Parathyroid adenoma (tissue), 2 donors: ENCODE data around the gene LRRC71.

Experiments
- H2AFZ ChIP-seq: fragments of 300-600 bp; sonication (generic); one replicate; pipeline ENCODE4 v1.7.0; 2017; ENCODE audit warnings: antibody characterized with exemption, mild to moderate bottlenecking
- H3K27ac ChIP-seq: fragments of 300-600 bp; sonication (generic); one replicate; pipeline ENCODE4 v1.7.0; 2017
- H3K27me3 ChIP-seq: fragments of 300-600 bp; sonication (generic); one replicate; pipeline ENCODE4 v1.7.0; 2017; ENCODE audit warnings: low read length; ENCODE audit not compliant: control insufficient read depth, insufficient read depth
- H3K36me3 ChIP-seq: fragments of 300-600 bp; sonication (generic); one replicate; pipeline ENCODE4 v1.7.0; 2017; ENCODE audit warnings: low read length; ENCODE audit not compliant: control insufficient read depth, insufficient read depth
- H3K4me1 ChIP-seq: fragments of 300-600 bp; sonication (generic); one replicate; pipeline ENCODE4 v1.7.0; 2017; ENCODE audit warnings: control low read depth
- H3K4me2 ChIP-seq: fragments of 300-600 bp; sonication (generic); one replicate; pipeline ENCODE4 v1.7.0; 2017; ENCODE audit warnings: low read length
- H3K4me3 ChIP-seq: fragments of 300-600 bp; sonication (generic); one replicate; pipeline ENCODE4 v1.7.0; 2017; ENCODE audit warnings: low read depth, low read length
- H3K79me2 ChIP-seq: fragments of 300-600 bp; sonication (generic); one replicate; pipeline ENCODE4 v1.7.0; 2017; ENCODE audit warnings: control low read depth
- H3K9ac ChIP-seq: fragments of 300-600 bp; sonication (generic); one replicate; pipeline ENCODE4 v1.7.0; 2017; ENCODE audit warnings: mild to moderate bottlenecking
- H3K9me3 ChIP-seq: fragments of 300-600 bp; sonication (generic); one replicate; pipeline ENCODE4 v1.7.0; 2017; ENCODE audit warnings: low read length; ENCODE audit not compliant: control insufficient read depth
- TF ChIP-seq, protein P1 (sequence below): fragments of 300-600 bp; sonication (generic); IDR thresholded peaks from one replicate; pipeline ENCODE4 v1.7.0; 2017; ENCODE audit warnings: antibody characterized with exemption, mild to moderate bottlenecking
- donor health status: primary hyperparathyroidism.

LRRC71 gene

DNA sequence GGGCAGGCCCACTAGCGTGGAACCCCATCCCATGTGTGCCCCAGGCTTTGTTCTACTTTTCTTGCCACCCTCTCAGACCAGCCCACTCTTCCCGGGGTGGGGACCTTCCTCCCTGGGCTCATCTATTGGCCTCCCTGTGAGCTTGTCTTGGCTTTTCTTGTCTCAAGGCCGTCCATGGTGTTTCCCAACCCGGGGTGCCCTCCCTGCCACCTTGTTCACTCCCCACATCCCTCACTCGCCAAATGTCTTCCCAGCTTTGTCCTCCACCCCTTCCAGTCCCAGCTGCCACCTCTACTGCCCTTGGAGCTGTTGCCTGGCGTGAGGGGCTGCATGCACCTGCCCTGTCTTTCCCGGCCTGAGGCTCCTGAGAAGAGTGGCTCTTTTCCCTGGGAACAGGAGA is 18.4 kb downstream of the LRRC71 start:
- Histone ChIP-seq H3K9me3 (no peaks in the 10 kb centered on the region), H3K4me1 (no peaks in the 10 kb centered on the region), H3K9ac (no peak overlapping the region), H3K79me2 (no peaks in the 10 kb centered on the region), H3K36me3 (no peaks in the 10 kb centered on the region), H3K27ac (no peak overlapping the region), H3K4me2 (no peak overlapping the region), H3K4me3 (no peak overlapping the region), H3K27me3 (no peaks in the 10 kb centered on the region), H2AFZ (no peak overlapping the region)
- TF ChIP-seq, protein P1, sequence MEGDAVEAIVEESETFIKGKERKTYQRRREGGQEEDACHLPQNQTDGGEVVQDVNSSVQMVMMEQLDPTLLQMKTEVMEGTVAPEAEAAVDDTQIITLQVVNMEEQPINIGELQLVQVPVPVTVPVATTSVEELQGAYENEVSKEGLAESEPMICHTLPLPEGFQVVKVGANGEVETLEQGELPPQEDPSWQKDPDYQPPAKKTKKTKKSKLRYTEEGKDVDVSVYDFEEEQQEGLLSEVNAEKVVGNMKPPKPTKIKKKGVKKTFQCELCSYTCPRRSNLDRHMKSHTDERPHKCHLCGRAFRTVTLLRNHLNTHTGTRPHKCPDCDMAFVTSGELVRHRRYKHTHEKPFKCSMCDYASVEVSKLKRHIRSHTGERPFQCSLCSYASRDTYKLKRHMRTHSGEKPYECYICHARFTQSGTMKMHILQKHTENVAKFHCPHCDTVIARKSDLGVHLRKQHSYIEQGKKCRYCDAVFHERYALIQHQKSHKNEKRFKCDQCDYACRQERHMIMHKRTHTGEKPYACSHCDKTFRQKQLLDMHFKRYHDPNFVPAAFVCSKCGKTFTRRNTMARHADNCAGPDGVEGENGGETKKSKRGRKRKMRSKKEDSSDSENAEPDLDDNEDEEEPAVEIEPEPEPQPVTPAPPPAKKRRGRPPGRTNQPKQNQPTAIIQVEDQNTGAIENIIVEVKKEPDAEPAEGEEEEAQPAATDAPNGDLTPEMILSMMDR: no peak

DNA sequence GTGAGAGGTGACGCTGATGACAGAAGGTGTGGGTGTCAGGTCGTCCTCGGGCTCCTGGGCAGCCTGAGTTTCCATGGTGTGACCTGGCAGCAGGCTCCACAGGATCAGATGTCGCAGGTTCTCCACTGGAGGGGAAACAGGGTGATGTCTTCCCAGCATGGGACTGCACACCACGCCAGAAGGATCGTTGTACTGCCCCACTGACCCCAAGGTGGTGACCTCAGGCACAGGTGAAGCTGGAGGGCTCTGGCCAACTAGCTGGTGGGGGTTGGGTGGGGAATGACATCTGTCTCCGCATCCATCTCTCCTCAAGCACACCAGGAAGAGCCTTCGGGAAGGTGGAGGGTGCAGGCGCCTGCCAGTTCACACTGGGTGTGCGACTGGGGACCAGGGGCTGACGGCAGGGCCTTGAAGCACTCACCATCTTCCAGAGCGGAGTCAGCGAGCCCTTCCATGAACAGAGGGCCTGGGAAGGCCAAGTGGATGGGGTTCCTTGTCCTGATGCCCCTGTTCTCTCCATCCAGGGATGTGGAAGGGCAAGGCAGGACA is 19.4 kb downstream of the LRRC71 start:
- H3K27me3 ChIP-seq: no peaks in the 10 kb centered on the region
- no peaks in the 10 kb centered on the region for H3K36me3 ChIP-seq
- H3K79me2 ChIP-seq: no peaks in the 10 kb centered on the region
- no peak overlapping the region for H3K9ac ChIP-seq
- TF ChIP-seq, protein P1: no peak
- H3K4me3 ChIP-seq: no peak overlapping the region
- H2AFZ ChIP-seq: no peak overlapping the region
- no peaks in the 10 kb centered on the region for H3K4me1 ChIP-seq
- no peaks in the 10 kb centered on the region for H3K9me3 ChIP-seq
- H3K4me2 ChIP-seq: no peak overlapping the region
- H3K27ac ChIP-seq: no peak overlapping the region

DNA sequence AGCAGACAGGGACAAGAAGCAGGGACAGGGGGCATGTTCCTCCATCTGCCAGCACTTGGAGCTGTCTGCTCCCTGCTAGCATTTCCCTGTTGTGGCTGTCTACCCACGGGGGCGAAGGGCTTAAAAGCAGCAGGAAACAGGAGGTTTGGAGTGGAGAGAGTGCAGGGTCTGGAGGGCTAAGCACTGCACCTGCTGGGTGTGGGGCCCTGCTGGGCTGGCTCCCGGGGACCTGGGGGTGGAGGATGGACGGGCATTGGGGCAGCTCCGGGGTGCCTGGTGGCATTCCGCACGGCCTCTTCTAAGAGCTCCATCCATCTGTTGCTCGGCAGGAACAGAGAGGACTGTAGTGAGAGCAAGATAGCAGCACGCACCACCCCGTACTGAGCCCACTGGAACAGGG is 21.2 kb downstream of the LRRC71 start:
- Histone ChIP-seq H3K27ac (no peak overlapping the region), H3K9me3 (no peaks in the 10 kb centered on the region), H3K4me3 (no peak overlapping the region), H3K27me3 (no peaks in the 10 kb centered on the region), H3K4me2 (no peak overlapping the region), H3K79me2 (no peaks in the 10 kb centered on the region), H3K4me1 (no peaks in the 10 kb centered on the region), H2AFZ (no peak overlapping the region), H3K9ac (no peak overlapping the region), H3K36me3 (no peaks in the 10 kb centered on the region)
- TF ChIP-seq, protein P1: no peak

DNA sequence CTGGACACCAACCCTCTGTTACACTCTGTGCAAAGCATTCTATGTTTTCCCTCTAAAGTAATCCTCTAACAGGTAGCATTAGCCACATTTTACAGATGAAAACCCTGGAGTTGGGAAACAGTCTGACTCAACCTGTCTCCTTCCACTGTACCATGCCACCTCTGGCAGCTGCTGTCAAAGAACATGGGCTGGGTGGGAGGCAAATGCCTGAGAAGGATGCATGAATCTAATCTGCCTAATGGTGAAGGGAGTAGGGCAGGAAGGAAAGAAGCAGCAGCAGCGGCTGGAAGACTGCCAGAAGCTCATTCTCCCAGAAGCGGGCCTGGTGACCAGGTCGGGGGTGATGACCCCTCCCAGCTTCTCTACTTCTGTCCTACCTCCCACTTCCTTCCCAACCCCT is 21.7 kb downstream of the LRRC71 start:
- Histone ChIP-seq H3K79me2 (no peaks in the 10 kb centered on the region), H3K9me3 (no peaks in the 10 kb centered on the region)

DNA sequence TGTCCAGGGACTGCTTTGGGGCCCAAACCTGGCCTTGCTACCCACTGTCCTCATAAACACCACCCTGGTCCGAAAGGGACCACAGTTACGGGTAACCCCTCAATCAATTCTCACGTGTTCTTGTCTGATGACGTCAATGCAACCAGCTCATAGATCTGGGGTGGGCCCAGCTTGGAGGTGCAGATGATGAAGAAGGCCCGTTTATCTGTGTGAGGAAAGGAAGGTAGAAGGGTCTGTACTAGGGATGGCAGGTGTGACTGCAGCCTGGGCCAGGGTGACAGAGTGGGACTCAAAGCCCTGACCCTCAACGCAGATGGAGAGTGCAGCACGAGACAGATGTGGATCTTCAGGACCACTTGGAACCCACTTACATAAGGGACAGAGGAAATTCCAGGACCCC is 22.1 kb downstream of the LRRC71 start:
- Histone ChIP-seq H3K9ac (no peak overlapping the region), H3K36me3 (no peaks in the 10 kb centered on the region), H3K4me3 (no peak overlapping the region), H3K79me2 (no peaks in the 10 kb centered on the region), H3K27me3 (no peaks in the 10 kb centered on the region), H3K4me2 (no peak overlapping the region), H3K27ac (no peak overlapping the region), H3K9me3 (no peaks in the 10 kb centered on the region), H3K4me1 (no peaks in the 10 kb centered on the region), H2AFZ (no peak overlapping the region)
- TF ChIP-seq, protein P1: no peak

More for the DNA sequence above, 21.7 kb downstream of the LRRC71 start:
- no peak overlapping the region for H3K4me3 ChIP-seq
- no peak overlapping the region for H3K9ac ChIP-seq
- no peaks in the 10 kb centered on the region for H3K27me3 ChIP-seq
- no peak overlapping the region for H2AFZ ChIP-seq
- no peak overlapping the region for H3K27ac ChIP-seq
- no peaks in the 10 kb centered on the region for H3K36me3 ChIP-seq
- TF ChIP-seq, protein P1: no peak
- H3K4me1 ChIP-seq: no peaks in the 10 kb centered on the region
- no peak overlapping the region for H3K4me2 ChIP-seq
